BLaER1 treated with 17β-estradiol and CSF1 and Interleukin-3, amounts not matched to agents 10 nM and 100 nM (cell line): Measurements from ENCODE around the gene KCNJ12.
A peak's percentile ranks its signal among the peaks of the same experiment; 100 is the strongest.

Source experiments
- H3K27ac ChIP-seq, 11 experiments: shearing (Covaris generic); formaldehyde crosslinking; 2 replicates each; pipeline ENCODE4 v1.8.1; 2022
- H3K27me3 ChIP-seq, 11 experiments: shearing (Covaris generic); formaldehyde crosslinking; 2 replicates each; pipeline ENCODE4 v1.8.1; 2022
- H3K36me3 ChIP-seq, 11 experiments: shearing (Covaris generic); formaldehyde crosslinking; 2 replicates each; pipeline ENCODE4 v1.8.1; 2022
- H3K4me1 ChIP-seq, 10 experiments: shearing (Covaris generic); formaldehyde crosslinking; 2 replicates each; pipeline ENCODE4 v1.8.1; 2022
- H3K4me2 ChIP-seq, 11 experiments: shearing (Covaris generic); formaldehyde crosslinking; 2 replicates each; pipeline ENCODE4 v1.8.1; 2022
- H3K4me3 ChIP-seq, 10 experiments: shearing (Covaris generic); formaldehyde crosslinking; 2 replicates each; pipeline ENCODE4 v1.8.1; 2022
- H3K9ac ChIP-seq, 11 experiments: shearing (Covaris generic); formaldehyde crosslinking; 2 replicates each; pipeline ENCODE4 v1.8.1; 2022
- H3K9me3 ChIP-seq, 11 experiments: shearing (Covaris generic); formaldehyde crosslinking; replicated peaks in 1 of 11; 2 replicates each; pipeline ENCODE4 v1.8.1; 2022
- H4K20me1 ChIP-seq, 11 experiments: shearing (Covaris generic); formaldehyde crosslinking; 2 replicates each; pipeline ENCODE4 v1.8.1; 2022
- Cebpa-rat ChIP-seq, 11 experiments: shearing (Covaris generic); IDR thresholded peaks; 2 replicates each; pipeline ENCODE4 v1.8.1; 2022

Gene KCNJ12

GRCh38 chr17:21462237-21462636 is 86.1 kb downstream of the KCNJ12 start:
- peaks cover 12 to 22% (median 14%) of the 10 kb centered on the region in 10 experiments for H3K4me1 ChIP-seq
- no peak overlapping the region for H3K4me2 ChIP-seq
- no peaks in the 10 kb centered on the region for H4K20me1 ChIP-seq
- no peaks in the 10 kb centered on the region for H3K36me3 ChIP-seq
- H3K4me3 ChIP-seq: no peak overlapping the region
- H3K9me3 ChIP-seq: no peaks in the 10 kb centered on the region
- H3K9ac ChIP-seq: no peak overlapping the region
- no peak for TF ChIP-seq Cebpa-rat (IDR thresholded peaks at IDR 0.05)
- H3K27me3 ChIP-seq: peaks cover 33 to 48% (median 41%) of the 10 kb centered on the region in 11 experiments
- H3K27ac ChIP-seq: no peak overlapping the region

- H4K20me1 ChIP-seq: no peaks in the 10 kb centered on the region
- peaks cover 33 to 48% (median 41%) of the 10 kb centered on the region in 11 experiments for H3K27me3 ChIP-seq
- no peak overlapping the region for H3K9ac ChIP-seq
- peak overlapping the region; percentile 44 to 77 (median 66) for H3K4me2 ChIP-seq
- H3K36me3 ChIP-seq: no peaks in the 10 kb centered on the region
- no peak for TF ChIP-seq Cebpa-rat (IDR thresholded peaks at IDR 0.05)
- peak overlapping the region in 3 of 10 experiments; percentile 26 to 40 (median 36); a peak in 4 of 20 replicates for H3K4me3 ChIP-seq
- H3K9me3 ChIP-seq: no peaks in the 10 kb centered on the region; a peak in 1 of 22 replicates
- H3K27ac ChIP-seq: no peak overlapping the region
- H3K4me1 ChIP-seq: peaks cover 12 to 25% (median 16%) of the 10 kb centered on the region in 10 experiments
Measured at GRCh38 chr17:21463204-21463661, 87.1 kb downstream of the KCNJ12 start.

GRCh38 chr17:21463779-21464407 is 87.7 kb downstream of the KCNJ12 start:
- Histone ChIP-seq H3K4me3 (peak overlapping the region in 3 of 10 experiments; percentile 26 to 40 (median 36); a peak in 4 of 20 replicates), H3K27ac (no peak overlapping the region), H3K9ac (no peak overlapping the region; a peak in 1 of 22 replicates), H3K36me3 (no peaks in the 10 kb centered on the region), H3K4me1 (peaks cover 12 to 25% (median 16%) of the 10 kb centered on the region in 10 experiments), H3K4me2 (peak overlapping the region; percentile 44 to 77 (median 66)), H4K20me1 (no peaks in the 10 kb centered on the region), H3K9me3 (no peaks in the 10 kb centered on the region; a peak in 1 of 22 replicates), H3K27me3 (peaks cover 33 to 48% (median 41%) of the 10 kb centered on the region in 11 experiments)
- TF ChIP-seq Cebpa-rat (IDR thresholded peaks at IDR 0.05): no peak

- no peak overlapping the region for H3K27ac ChIP-seq
- H3K9me3 ChIP-seq: no peaks in the 10 kb centered on the region; a peak in 1 of 22 replicates
- no peak overlapping the region for H3K4me2 ChIP-seq
- peaks cover 33 to 48% (median 41%) of the 10 kb centered on the region in 11 experiments for H3K27me3 ChIP-seq
- TF ChIP-seq Cebpa-rat (IDR thresholded peaks at IDR 0.05): no peak
- H3K4me3 ChIP-seq: no peak overlapping the region
- no peaks in the 10 kb centered on the region for H4K20me1 ChIP-seq
- H3K36me3 ChIP-seq: no peaks in the 10 kb centered on the region
- H3K4me1 ChIP-seq: peaks cover 12 to 25% (median 16%) of the 10 kb centered on the region in 10 experiments
- H3K9ac ChIP-seq: no peak overlapping the region
Measured at GRCh38 chr17:21464611-21465021, 88.5 kb downstream of the KCNJ12 start.

- Histone ChIP-seq H3K4me1 (peaks cover 12 to 25% (median 16%) of the 10 kb centered on the region in 10 experiments), H4K20me1 (no peaks in the 10 kb centered on the region), H3K9ac (no peak overlapping the region), H3K4me2 (no peak overlapping the region), H3K36me3 (no peaks in the 10 kb centered on the region), H3K27ac (no peak overlapping the region), H3K9me3 (no peaks in the 10 kb centered on the region; a peak in 1 of 22 replicates), H3K27me3 (peaks cover 33 to 48% (median 41%) of the 10 kb centered on the region in 11 experiments), H3K4me3 (no peak overlapping the region)
- TF ChIP-seq Cebpa-rat (IDR thresholded peaks at IDR 0.05): no peak
Measured at GRCh38 chr17:21466550-21466949, 90.4 kb downstream of the KCNJ12 start.

GRCh38 chr17:21467196-21467595 is 91.0 kb downstream of the KCNJ12 start:
- no peak overlapping the region for H3K27ac ChIP-seq
- TF ChIP-seq Cebpa-rat (IDR thresholded peaks at IDR 0.05): no peak
- H3K4me2 ChIP-seq: peak overlapping the region in 4 of 11 experiments; percentile 17 to 49 (median 25); a peak in 2 of 22 replicates
- H4K20me1 ChIP-seq: no peaks in the 10 kb centered on the region
- H3K36me3 ChIP-seq: no peaks in the 10 kb centered on the region
- peaks cover 27 to 41% (median 35%) of the 10 kb centered on the region in 11 experiments for H3K27me3 ChIP-seq
- H3K9ac ChIP-seq: no peak overlapping the region
- no peaks in the 10 kb centered on the region; a peak in 1 of 22 replicates for H3K9me3 ChIP-seq
- H3K4me1 ChIP-seq: peaks cover 12 to 25% (median 16%) of the 10 kb centered on the region in 10 experiments
- H3K4me3 ChIP-seq: no peak overlapping the region

GRCh38 chr17:21467739-21468490 is 91.8 kb downstream of the KCNJ12 start:
- H3K27me3 ChIP-seq: peaks cover 20 to 34% (median 27%) of the 10 kb centered on the region in 11 experiments
- H3K9me3 ChIP-seq: no peaks in the 10 kb centered on the region; a peak in 1 of 22 replicates
- H4K20me1 ChIP-seq: no peaks in the 10 kb centered on the region
- H3K36me3 ChIP-seq: no peaks in the 10 kb centered on the region
- no peak for TF ChIP-seq Cebpa-rat (IDR thresholded peaks at IDR 0.05)
- H3K9ac ChIP-seq: no peak overlapping the region
- no peak overlapping the region for H3K27ac ChIP-seq
- peaks cover 10 to 24% (median 15%) of the 10 kb centered on the region in 10 experiments for H3K4me1 ChIP-seq
- peak overlapping the region in 8 of 11 experiments; percentile 11 to 49 (median 22); a peak in 11 of 22 replicates for H3K4me2 ChIP-seq
- no peak overlapping the region for H3K4me3 ChIP-seq
